HepG2 (cell line): Measurements from ENCODE around the gene RNASE12. TPM values are rescaled to one million over a fixed set of nuclear protein-coding genes. Genes with fewer than 3 reads are reported as not detected.
A peak's percentile ranks its signal among the peaks of the same experiment; 100 is the strongest.

Experiments used
- AKNA ChIP-seq: sonication (generic); formaldehyde crosslinking; IDR thresholded peaks from 2 replicates; pipeline ENCODE4 v1.4.0; 2020; ENCODE audit warnings: missing genetic modification reagents, borderline replicate concordance
- REST ChIP-seq, 2 experiments: IDR thresholded peaks; 2 replicates each; pipeline ENCODE4 v1.6.1; 2011 to 2012; ENCODE audit warnings: low read length in 2 of 2, borderline replicate concordance in 1 of 2, low read depth in 1 of 2, mild to moderate bottlenecking in 1 of 2, moderate library complexity in 1 of 2
- SATB2 ChIP-seq: sonication (generic); formaldehyde crosslinking; IDR thresholded peaks from 2 replicates; pipeline ENCODE4 v1.5.0; 2020; ENCODE audit warnings: missing genetic modification reagents
- ZNF121 ChIP-seq: sonication (generic); formaldehyde crosslinking; IDR thresholded peaks from 2 replicates; pipeline ENCODE4 v1.5.0; 2020; ENCODE audit warnings: mild to moderate bottlenecking, missing genetic modification reagents
- ZNF607 ChIP-seq: sonication (generic); formaldehyde crosslinking; IDR thresholded peaks from 2 replicates; pipeline ENCODE4 v1.5.1; 2020; ENCODE audit warnings: missing genetic modification reagents, mild to moderate bottlenecking, borderline replicate concordance
- ZNF614 ChIP-seq: IDR thresholded peaks from 2 replicates; pipeline ENCODE4 v1.6.1; 2018; ENCODE audit warnings: missing biosample characterization, missing genetic modification reagents, inconsistent platforms, borderline replicate concordance
- ZNF646 ChIP-seq: sonication (generic); formaldehyde crosslinking; IDR thresholded peaks from 2 replicates; pipeline ENCODE4 v1.9.0; 2021; ENCODE audit warnings: mild to moderate bottlenecking, missing genetic modification reagents
- ZNF800 ChIP-seq: sonication (generic); formaldehyde crosslinking; IDR thresholded peaks from 2 replicates; pipeline ENCODE4 v1.4.0; 2020; ENCODE audit warnings: missing genetic modification reagents
- polyA plus RNA-seq, 8 experiments: library from polyadenylated mRNA; depleted of rRNA in 3 of 8; stranded (reverse) in 7 of 8; unstranded in 1 of 8; fragments of >200 nt; fragmentation: Illumina TruSeq in 4 of 8; extraction: Trizol in 4 of 8; gene quantifications; 2 replicates each; pipeline versions ENCODE4 v1.2.1 to v1.2.3, GENCODE V29; 2011 to 2016; ENCODE audit warnings: low read depth in 4 of 8, missing spikeins in 1 of 8, mixed read lengths in 1 of 8; ENCODE audit not compliant: insufficient read depth in 1 of 8
- total RNA-seq, 5 experiments: library from RNA; depleted of rRNA; stranded (reverse); fragments of >200 nt; fragmentation: Illumina TruSeq; extraction: Trizol; gene quantifications; 2 replicates each; pipeline ENCODE4 v1.2.3, GENCODE V29; 2016; ENCODE audit warnings: low read depth in 1 of 5

Gene RNASE12
- total and polyA plus RNA-seq, 2 of the 13 experiments (the other 11 are each of a cell fraction or from before 2014, with no cell fraction given), result not detected

- no peak for TF ChIP-seq AKNA
- no peak for TF ChIP-seq ZNF607 (CRISPR knock-in tag)
- 0 out of 4 replicates have a peak, but pooled peaks of 1 of the 2 experiments have one; percentile 7 for TF ChIP-seq REST (IDR thresholded peaks at IDR 0.05; ENCODE audit: borderline replicate concordance in 1 of 2, low read depth in 1 of 2, low read length in 2 of 2)
- peak; percentile 44; the same call in 1 of the 2 replicates for TF ChIP-seq ZNF646 (CRISPR knock-in tag)
- TF ChIP-seq ZNF800 (CRISPR knock-in tag), result no peak
- peak; percentile 54; the same call in 1 of the 2 replicates for TF ChIP-seq ZNF614
- TF ChIP-seq SATB2 (CRISPR knock-in tag), result no peak
- no peak for TF ChIP-seq ZNF121 (CRISPR knock-in tag)
These were observed 41.9 kb upstream of the RNASE12 start (continued) for GRCh38 chr14:20632831-20633691.
